ENCODE data around the gene DGCR6L. TPM values are rescaled to one million over a fixed set of nuclear protein-coding genes. Genes with fewer than 3 reads are reported as not detected.
A peak's percentile ranks its signal among the peaks of the same experiment; 100 is the strongest.
"Not testable (repeated sequence)": the region's sequence is repeated elsewhere in the genome, so short reads cannot be mapped to it uniquely, and the experiment has no call there.

The DGCR6L gene
- total RNA-seq, 1 experiment from 2014 or later = 56.4 TPM

DNA sequence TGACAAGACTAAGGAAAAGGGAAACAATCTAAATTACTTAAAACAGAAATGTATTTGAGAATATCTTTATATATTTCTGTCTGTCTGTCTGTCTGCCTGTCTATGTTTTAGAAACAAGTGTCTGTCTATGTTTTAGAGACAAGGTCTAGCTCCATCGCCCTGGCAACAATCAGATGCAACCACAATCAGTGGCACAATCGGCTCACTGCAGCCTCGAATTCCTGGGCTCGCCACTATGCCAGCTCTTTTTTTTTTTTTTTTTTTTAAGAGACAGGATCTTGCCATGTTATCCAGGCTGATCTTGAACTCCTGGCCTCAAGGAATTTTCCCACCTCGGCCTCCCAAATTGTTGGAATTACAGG is 8.7 kb upstream of the DGCR6L start:
- DNase-seq (ENCODE audit: low read depth) = peak; percentile 5

DNA sequence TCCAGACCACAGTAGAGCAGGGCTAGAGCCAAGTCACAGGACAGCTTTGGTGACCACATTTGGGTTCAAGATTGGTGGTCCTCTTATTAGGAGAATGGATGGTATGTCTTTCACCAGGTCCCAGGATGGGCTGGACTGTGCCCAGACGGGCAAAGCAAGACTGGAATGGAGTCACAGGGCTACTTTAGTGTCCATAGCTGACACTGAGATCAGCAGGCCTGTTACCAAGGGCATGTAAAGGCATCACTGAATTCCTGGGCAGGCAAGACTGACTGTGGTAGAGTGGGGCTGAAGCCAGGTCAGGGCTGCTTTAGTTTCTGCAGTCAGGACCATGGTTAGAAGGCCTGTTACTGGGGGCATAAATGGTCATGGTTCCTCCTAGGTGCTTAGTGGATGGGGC is 6.1 kb upstream of the DGCR6L start:
- not testable (repeated sequence) for DNase-seq (ENCODE audit: low read depth)

DNA sequence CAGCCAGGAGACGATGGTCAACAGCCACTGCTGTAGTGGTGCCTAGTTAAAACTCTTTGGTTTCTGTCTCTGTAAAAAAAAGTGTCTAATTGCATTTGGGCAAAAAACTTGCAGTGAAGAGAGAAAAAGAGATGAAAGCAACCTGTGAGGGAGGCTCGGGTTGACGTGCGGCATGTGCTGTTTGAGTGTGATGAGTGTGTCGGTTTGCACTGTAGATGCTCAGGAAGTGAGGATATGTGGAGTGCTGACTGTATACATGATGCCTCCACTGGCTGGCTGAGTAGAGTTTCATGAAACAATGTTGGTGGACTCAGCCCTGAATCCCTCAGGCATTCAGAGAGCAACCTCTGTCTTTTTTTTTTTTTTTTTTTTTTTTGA is 4.3 kb upstream of the DGCR6L start:
- DNase-seq (ENCODE audit: low read depth) = no peak

DNA sequence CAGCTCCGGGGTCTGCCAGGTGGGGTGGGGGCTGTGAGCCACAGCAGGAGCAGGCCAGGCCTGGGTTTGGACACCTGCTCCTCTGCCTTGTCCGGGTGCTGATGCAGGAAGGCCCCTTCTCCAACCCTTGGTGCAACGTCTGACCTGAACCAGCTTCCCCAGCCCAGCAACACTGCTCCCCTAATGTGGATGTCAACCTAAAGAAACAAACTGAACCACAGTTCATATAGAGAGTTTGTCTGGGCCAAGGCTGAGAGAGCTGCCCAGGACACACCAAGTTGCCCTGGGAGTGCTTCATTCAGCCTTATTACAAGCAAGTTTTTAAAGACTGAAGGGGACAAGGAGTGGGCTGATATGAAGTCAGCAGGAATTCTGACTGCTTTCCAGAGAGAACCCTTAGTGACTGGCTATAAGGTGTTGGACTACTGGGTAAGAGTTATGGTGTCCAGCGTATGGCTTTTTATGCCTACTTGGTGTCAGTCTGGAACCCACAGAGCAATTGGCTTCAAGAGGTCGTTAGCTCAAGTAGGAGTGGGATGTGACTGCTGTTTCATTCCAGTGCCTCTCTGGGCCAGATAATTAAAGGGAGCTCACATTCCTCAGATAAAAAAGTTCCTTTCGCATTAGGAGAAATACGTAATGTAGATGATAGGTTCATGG is 1.8 kb upstream of the DGCR6L start:
- not testable (repeated sequence) for DNase-seq (ENCODE audit: low read depth)

DNA sequence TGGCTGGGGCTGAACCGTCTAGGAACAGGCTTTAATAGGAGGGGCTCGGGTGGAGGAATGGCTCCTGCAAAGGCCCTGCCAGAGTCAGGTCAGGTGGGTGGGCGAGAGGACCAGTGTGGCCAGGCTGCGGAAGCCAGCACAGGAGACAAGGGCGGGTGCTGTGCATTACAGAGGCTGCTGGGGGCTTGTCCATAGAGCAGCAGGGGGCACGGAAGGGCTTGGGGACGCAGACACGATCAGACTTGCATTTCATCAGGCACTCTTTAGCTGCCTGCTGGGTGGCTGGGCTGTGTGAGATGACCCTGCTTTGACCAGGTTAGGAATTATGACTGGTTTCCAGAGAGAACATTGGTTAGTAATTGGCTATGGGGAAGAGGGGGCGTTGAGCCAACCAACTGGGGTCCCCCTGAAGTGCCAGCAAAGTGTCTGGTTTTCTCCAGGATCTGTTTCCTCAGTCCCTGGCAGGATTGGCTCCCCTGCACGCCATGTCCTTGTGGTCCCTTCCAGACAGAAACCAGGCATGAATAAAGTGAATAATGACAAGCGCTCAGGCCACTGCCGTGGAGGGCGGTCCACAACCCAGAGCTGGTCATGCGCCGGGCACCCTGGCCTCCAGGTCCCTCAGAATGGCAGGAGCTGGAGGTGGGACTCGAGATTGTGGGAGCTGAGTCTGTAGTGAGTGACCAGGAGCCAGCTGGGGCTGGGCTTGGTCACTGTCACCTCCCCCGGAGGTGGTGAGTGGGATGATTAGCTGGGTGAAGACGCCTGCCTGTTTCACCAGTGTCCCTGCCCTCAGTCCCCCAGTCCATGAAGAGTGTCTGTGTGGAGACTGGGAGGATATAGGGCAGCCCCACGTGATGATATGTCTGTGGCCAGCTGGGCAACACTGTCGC is 1.0 kb upstream of the DGCR6L start:
- DNase-seq (ENCODE audit: low read depth) = not testable (repeated sequence)

DNA sequence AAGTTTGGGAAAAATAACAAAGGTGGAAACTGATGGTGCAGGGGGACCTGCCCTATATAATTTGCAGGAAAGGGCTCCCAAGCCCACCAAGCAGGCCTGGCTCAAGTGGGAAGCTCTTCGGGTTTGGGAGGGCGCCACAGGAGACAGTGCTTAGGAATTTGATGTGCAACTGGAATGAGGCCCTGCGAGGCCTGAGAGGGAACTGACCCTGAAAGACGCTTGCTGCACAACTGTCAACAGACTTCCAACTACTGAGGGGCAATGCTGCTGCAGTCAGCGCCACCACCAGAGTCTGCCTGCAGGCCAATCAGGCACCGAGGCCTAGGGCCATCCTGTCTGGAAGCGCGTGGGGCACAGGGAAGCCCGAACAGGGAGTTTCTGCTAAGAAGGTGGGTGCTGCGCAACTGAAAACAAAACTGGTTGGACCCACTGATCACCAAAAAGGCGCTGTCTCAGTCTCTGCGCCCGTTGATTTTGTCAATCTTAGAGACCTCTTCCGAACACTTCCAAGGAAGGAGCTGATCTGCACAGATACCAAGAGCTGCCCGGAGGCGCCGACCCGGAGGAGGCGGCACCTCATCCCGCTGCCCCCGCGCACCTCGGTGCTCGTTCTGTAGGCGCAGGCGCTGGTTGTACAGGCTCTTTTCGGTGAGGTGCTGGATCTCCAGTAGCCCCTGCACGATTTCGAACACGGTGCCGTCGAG is 667 bp downstream of the DGCR6L start:
- no peak for DNase-seq (ENCODE audit: low read depth)

- DNase-seq (ENCODE audit: low read depth) = not testable (repeated sequence)
These were observed 1.7 kb downstream of the DGCR6L start for GRCh38 chr22:20318043-20318688.

DNA sequence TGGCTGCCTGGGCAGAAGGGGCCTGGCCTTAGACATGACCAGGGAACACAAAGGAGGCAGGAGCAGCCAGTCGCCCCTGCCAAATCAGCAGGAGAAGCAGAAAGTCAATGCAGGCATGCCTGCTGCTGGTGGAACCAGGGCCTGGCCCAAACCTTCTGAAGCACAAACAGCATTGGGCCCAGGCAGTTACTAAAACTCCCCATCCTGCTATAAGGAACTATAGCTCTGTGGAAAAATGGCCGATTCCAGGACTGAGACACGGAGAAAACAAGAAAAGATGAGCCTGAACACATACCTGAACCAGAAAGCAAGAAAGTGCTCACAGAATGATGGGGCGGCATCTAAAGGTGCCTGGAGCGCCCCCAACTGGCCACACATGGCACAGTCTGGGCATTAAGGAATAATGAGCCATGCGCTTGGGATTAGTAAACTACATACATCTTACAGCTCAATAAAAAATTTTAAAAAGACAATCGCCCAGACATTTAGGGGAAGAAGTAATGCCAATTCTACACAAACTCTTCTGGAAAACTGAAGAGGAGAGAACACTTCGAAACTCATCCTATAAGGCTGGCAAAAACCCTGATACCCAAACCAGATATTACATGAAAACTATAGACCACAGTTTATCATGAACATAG is 2.3 kb downstream of the DGCR6L start:
- not testable (repeated sequence) for DNase-seq (ENCODE audit: low read depth)

GRCh38 chr22:20316844-20317401 is 2.9 kb downstream of the DGCR6L start:
- no peak for DNase-seq (ENCODE audit: low read depth)

GRCh38 chr22:20316217-20316843 is 3.5 kb downstream of the DGCR6L start:
- DNase-seq (ENCODE audit: low read depth) = no peak

DNA sequence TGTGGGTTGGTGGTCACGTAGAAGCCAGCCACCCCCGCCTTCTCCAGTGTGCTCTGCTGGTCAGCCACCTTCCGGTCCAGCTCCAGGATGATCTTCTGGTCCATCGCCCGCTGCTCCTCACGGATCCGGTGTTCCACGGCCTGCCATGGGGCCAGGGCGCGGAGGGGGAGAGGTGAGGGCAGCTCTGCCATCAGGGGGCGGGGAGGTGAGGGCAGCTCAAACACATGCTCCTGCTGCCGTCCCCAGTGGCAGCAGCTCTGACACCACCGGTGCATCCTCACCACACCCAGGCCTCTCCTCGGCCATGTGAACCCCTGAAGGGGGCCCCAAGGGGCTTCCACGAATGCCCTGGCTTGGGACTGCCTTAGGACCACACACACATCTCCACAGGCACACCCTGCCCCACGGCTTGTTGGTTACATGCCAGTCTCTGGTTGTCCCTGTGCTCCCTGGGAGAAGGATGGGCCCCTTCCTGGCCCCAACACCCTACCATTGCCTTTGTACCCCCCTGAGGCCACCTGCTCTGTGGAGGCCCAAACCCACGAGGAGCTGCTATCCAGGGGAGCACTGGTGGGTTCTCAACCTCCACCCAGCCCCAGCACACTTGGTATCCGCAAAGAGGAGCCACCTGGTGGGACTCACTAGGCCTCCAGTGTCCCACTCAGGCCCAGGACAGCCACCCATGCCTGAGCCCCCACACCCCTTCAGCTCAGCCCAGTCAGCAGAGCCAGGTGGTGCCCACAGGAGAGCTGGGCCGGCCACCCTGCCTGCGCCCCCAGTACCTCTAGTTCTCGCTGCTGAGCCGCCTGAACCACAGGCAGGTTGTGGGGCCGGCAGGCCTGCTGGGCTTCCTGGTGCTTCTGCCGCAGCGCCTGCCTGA is 4.3 kb downstream of the DGCR6L start:
- DNase-seq (ENCODE audit: low read depth) = no peak

DNA sequence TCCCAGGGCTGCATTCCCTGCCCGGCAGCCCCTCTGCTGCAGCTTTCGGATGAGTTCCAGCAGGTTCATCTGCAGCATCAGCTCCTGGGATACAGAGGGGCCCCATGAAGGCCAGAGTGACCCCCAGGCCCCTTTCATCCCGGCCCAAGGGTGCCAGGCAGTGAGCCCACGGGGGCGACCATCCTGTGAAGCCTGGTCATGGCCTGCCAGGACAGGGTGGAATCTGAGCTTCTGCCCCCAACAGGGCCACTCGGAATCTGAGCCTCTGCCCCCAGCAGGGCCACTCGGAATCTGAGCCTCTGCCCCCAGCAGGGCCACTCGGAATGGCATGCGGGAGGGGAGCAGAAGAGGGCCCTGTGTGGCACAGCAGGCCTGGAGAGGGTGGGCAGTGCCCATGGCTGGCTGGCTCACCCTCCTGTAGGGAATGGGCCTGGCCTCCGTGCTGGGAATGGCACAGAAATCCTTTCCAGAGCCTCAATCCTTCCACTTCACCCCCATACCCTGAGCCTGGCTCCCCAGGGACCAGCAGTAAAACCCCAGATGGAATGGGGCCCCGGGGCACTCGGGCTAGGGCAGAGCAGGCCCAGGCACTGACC is 5.0 kb downstream of the DGCR6L start:
- DNase-seq (ENCODE audit: low read depth) = not testable (repeated sequence)

DNA sequence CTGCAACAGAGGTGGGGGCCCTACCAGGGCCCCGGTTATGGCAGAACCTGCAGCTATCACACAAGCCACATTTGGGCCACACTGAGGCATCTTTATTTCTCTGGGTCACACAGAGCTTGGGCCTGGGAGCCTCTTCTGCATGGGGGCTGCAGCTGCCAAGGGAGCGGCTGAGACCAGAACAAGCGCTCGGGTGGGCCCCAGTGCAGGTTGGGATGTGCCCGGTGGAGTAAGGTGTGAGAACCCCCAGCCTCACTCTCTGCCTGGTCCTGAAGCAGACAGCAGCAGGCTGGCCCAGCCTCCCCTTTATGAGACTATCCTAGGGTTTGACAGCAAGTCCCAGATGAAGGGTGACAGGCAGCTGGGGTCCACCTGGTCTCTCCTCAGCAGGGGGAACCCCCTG is 5.7 kb downstream of the DGCR6L start:
- DNase-seq (ENCODE audit: low read depth) = not testable (repeated sequence)

DNA sequence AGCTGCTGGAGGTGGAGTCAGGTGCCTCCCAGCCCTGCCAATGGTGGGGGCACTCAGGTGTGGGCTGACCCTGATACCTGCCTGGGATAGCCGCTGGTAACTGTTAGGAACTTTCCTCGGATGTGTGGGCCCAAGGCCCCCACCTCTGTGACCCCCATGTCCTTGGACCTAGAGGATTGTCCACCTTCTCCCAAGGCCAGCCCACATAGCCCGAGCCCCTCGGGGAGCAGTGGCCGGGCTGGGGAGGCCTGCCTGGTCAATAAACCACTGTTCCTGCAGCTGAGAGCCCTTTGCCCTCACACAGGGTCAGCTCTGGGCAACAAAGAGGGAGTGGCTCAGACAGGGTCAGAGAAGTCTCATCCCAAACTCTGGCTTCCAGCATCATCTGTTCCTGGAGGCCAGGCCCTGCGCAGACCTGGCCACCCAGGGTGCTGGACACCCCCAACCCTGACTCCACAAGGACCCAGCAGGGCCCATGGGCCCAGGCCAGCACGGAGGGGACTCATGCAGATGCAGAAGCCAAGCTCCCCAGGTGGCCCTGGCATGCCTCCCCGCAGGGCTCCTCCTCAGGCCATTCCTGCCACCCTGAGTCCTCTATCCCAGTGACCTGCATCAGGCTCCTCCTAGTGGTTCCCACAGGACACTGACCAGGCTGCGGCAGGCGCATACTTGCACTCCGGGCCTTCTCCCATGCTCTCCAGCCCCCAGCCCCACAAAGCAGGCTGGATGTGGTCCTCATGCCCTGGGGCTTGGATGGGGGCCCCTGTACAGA is 6.4 kb downstream of the DGCR6L start:
- not testable (repeated sequence) for DNase-seq (ENCODE audit: low read depth)

GRCh38 chr22:20312396-20313191 is 7.3 kb downstream of the DGCR6L start:
- DNase-seq (ENCODE audit: low read depth) = no peak

DNA sequence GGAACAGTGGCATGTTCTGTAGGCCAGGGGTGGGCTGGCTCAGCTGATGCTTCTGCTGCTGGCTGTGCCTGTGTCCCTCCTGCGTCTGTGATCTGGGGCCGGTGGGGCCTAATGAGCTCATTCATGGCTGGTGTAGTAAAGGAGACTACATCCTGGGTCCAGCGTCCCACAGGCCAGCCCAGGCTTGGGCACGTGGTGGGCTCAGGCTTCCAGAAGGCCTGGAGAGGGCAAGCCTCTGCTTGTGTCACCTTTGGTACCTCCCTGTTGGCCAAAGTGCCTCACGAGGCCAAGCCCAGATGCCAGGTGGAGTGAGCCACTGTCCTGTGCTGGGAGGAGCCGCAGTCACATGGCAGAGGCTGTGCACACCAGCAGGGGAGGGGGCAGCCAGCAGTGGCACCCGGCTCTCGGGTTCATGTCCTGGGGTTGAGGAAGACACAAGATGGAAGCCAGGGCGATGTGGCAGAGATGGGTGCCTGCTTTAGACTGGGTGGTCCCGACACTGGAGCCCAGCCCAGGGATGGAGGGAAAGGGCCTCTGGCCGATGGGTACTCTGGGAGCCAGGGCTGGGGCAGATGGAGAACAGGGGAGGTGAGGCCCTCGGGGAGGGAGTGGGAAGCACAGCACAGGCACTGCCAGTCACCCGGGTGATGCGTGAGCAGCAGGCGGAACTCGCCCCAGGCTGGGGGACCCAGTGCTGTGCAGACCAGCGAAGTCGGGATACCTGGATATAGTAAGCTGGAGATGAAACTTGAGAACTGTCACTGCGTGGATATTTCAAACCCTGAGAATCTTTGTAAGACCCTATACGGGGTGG is 8.4 kb downstream of the DGCR6L start:
- not testable (repeated sequence) for DNase-seq (ENCODE audit: low read depth)
